DMS114 treated with DMSO at 0.1 percent for 48 hours (cell line): ENCODE data around the gene TNFSF9.
"Not testable (repeated sequence)": the region's sequence is repeated elsewhere in the genome, so short reads cannot be mapped to it uniquely, and the experiment has no call there.

Experiments used
- DNase-seq: peaks from one replicate; lab custom pipeline; 2025; ENCODE audit not compliant: unreplicated experiment; lab: John Stamatoyannopoulos, UW

TNFSF9 gene

DNA sequence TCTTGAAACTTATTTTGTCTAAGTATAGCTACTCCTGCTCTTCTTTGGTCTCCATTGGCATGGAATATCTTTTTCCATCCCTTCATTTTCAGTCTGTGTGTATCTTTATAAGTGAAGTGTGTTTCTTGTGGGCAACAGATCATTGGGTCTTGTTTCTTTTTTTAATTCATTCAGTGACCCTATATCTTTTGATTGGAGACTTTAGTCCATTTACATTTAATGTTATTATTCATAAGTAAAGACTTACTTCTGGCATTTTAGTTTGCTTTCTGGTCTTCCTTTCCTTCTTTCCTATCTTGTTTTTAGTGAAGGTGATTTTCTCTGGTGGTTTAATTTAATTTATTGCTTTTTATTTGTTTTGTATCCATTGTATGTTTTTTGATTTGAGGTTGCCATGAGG lies 40.3 kb downstream of the TNFSF9 start:
- no peak for DNase-seq

- no peak for DNase-seq
Observed at GRCh38 chr19:6572217-6572616, 41.4 kb downstream of the TNFSF9 start.

- DNase-seq, result no peak
Observed at GRCh38 chr19:6573350-6573749, 42.5 kb downstream of the TNFSF9 start.

DNA sequence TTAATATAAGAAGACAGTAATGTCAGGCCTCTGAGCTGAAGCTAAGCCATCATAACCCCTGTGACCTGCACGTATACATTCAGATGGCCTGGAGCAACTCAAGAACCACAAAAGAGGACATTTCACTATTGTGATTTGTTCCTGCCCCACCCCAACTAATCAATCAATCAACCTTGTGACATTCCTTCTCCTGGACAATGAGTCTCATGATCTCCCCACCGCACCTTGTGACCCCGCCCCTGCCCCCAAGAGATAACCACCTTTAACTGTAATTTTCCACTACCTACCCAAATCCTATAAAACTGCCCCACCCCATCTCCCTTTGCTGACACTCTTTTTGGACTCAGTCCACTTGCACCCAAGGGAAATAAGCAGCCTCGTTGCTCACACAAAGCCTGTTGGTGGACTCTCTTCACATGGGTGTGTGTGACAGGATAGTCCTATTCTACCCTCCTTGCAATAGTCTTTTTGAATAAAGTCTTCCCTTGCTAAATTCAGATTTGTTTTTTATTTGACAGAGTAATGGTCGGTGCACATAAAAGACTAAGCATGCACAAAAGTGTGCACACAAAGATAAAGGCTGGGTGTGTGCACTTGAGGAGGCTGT lies 46.1 kb downstream of the TNFSF9 start:
- no peak for DNase-seq

DNA sequence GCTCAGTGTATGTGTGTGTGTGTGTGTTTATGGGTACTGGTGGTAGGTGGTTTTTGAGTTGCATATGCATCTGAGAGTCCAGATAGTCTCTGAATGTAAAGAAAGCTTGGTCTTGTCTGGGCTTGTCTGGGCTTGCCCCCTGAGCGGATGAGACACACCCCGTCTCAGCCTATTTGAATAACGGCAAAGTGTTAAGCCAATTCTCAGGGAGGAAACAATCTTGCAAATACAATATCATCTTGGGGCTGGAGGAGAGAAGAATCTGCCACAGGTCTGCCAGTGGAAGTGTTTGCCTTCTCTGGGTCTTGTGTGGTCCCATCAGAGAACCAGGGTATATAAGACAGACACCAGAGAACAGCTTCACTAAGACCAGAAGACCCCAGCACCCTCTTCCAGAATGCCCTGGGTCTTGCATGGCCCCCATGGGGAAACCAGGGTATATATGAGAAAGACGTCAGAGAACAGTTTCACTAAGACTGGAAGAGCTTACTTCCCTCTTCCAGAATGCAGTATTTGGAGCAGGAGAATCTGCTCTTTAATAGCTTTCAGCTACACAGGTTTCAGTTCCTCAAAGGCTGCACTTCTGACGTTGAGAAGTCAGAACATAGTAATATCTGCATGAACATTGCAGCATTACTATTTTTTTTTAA lies 46.8 kb downstream of the TNFSF9 start:
- DNase-seq, result no peak

DNA sequence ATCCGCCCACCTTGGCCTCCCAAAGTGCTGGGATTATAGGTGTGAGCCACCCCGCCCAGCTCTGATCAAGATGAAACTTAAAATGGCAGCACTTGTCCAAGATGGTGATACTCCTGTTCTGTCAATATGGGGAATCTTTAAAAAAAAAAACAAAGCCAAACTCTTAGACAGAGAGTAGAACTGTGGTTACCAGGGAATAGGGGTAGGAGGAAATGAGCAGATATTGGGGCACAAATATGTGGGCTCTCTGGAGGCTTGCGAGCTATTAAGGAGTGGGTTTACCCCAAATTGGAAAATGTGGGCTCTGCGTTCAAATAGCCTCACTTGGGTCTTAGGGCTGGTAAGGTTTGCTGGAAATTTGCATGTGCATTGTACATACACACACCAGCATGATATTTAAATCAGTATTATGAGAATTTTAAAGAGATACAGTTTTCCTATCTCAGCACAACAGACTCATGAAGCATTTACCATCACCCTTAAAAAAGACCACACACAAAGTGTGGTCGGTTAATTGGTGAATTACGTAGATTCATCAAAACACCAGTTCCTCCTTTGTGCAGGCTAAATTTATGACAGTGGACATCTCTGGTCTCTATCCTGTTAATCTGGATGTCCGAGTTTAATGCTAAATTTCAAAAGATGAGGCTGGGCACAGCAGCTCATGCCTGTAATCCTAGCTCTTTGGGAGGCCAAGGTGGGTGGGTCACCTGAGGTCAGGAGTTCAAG lies 48.8 kb downstream of the TNFSF9 start:
- DNase-seq, result no peak

GRCh38 chr19:6580313-6580712 lies 49.5 kb downstream of the TNFSF9 start:
- no peak for DNase-seq

DNA sequence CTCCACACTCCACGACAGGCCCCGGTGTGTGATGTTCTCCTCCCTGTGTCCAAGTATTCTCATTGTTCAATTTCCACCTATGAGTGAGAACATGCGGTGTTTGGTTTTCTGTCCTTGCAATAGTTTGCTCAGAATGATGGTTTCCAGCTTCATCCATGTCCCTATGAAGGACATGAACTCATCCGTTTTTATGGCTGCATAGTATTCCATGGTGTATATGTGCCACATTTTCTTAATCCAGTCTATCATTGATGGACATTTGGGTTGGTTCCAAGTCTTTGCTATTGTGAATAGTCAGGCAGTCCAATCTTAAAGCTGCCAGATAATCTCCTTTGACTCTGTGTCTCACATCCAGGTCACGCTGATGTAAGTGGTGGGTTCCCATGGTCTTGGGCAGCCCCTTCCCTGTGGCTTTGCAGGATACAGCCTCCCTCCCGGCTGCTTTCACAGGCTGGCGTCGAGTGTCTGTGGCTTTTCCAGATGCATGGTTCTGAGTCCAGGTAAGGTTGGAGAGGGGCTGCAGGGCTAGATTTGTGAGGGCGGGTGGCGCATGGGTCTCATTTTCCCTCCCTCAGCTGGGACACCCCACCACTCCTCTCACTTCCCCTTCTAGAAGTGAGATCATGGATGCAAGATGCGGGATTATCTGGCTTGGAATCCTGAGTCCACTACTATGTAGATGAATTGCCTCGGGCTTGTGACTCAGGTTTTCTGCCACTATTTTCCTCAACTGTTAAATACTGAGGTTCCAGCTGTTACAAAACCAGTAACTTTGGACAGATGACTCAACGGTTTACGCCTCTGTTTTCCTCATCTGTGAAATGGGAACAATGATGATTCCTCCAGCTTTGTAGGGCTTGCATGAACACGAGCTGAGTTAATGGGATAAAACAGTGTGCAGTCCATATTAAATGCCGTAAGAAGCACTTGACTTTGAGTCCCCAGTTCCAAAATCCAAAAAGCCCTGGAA lies 52.0 kb downstream of the TNFSF9 start:
- not testable (repeated sequence) for DNase-seq
